H7 (cell line): ENCODE measurements around the gene SPON2. TPM values are rescaled to one million over a fixed set of nuclear protein-coding genes. Genes with fewer than 3 reads are reported as not detected.
"Not testable (repeated sequence)": the region's sequence is repeated elsewhere in the genome, so short reads cannot be mapped to it uniquely, and the experiment has no call there.

ENCODE experiments used
- DNase-seq: peaks from one replicate; pipeline ENCODE4 v3.0.0; 2012
- H3K27me3 ChIP-seq: 2 replicates; pipeline ENCODE4 v1.6.0; 2011; ENCODE audit warnings: mild to moderate bottlenecking, low read length; ENCODE audit not compliant: control insufficient read depth, insufficient read depth
- H3K36me3 ChIP-seq: replicated peaks from 2 replicates; pipeline ENCODE4 v1.5.1; 2011; ENCODE audit warnings: low read length; ENCODE audit not compliant: control insufficient read depth, insufficient read depth
- H3K4me3 ChIP-seq: 2 replicates; pipeline ENCODE4 v1.5.1; 2011; ENCODE audit warnings: low read depth, mild to moderate bottlenecking, control low read depth, low read length, moderate library complexity; ENCODE audit not compliant: insufficient read depth
- total RNA-seq: library from RNA; depleted of rRNA; stranded (reverse); fragments of >200 nt; shearing (Covaris generic); gene quantifications from 2 replicates; pipeline ENCODE4 v1.2.3, GENCODE V29; 2014; rRNA removed

SPON2 gene
- total RNA-seq, 1 experiment from 2014 or later = 0.62 TPM

GRCh38 chr4:1136048-1136447, 36.3 kb downstream of the SPON2 start:
- no peak for DNase-seq
- Histone ChIP-seq H3K4me3 (no peak overlapping the region), H3K27me3 (no peaks in the 10 kb centered on the region), H3K36me3 (no peaks in the 10 kb centered on the region)

GRCh38 chr4:1133033-1133432, 39.4 kb downstream of the SPON2 start:
- H3K27me3 ChIP-seq = no peaks in the 10 kb centered on the region
- H3K4me3 ChIP-seq = no peak overlapping the region
- DNase-seq = no peak
- no peaks in the 10 kb centered on the region for H3K36me3 ChIP-seq

- no peaks in the 10 kb centered on the region for H3K27me3 ChIP-seq
- peak; percentile 75 for DNase-seq
- no peak overlapping the region for H3K4me3 ChIP-seq
- no peaks in the 10 kb centered on the region for H3K36me3 ChIP-seq
These were observed 41.8 kb downstream of the SPON2 start for GRCh38 chr4:1130316-1131186.

- H3K27me3 ChIP-seq = no peaks in the 10 kb centered on the region
- DNase-seq = no peak
- H3K4me3 ChIP-seq = no peak overlapping the region
- no peaks in the 10 kb centered on the region for H3K36me3 ChIP-seq
These were observed 45.9 kb downstream of the SPON2 start for GRCh38 chr4:1126506-1126905.

- not testable (repeated sequence) for H3K4me3 ChIP-seq, H3K36me3 ChIP-seq, H3K27me3 ChIP-seq, DNase-seq
These were observed 46.9 kb downstream of the SPON2 start for GRCh38 chr4:1125466-1125865.

- H3K27me3 ChIP-seq = no peaks in the 10 kb centered on the region
- no peaks in the 10 kb centered on the region for H3K36me3 ChIP-seq
- DNase-seq = no peak
These were observed 47.6 kb downstream of the SPON2 start for GRCh38 chr4:1124818-1125217.

GRCh38 chr4:1122505-1122904, 49.9 kb downstream of the SPON2 start:
- no peaks in the 10 kb centered on the region for H3K27me3 ChIP-seq
- H3K36me3 ChIP-seq = no peaks in the 10 kb centered on the region
- H3K4me3 ChIP-seq = no peak overlapping the region

More at GRCh38 chr4:1124818-1125217, 47.6 kb downstream of the SPON2 start:
- no peak overlapping the region for H3K4me3 ChIP-seq

More at GRCh38 chr4:1122505-1122904, 49.9 kb downstream of the SPON2 start:
- DNase-seq = no peak

Other genes with a start within 250 kb of the SPON2 start
- 77.4 and 85.1 TPM in 2 replicates for gene GAK, start 240.3 kb downstream of the SPON2 start, total RNA-seq
- 6.5 and 8.4 TPM in 2 replicates for gene TMEM175, start 240.1 kb downstream of the SPON2 start, total RNA-seq
- 19.4 and 26.7 TPM in 2 replicates for gene DGKQ, start 199.0 kb downstream of the SPON2 start, total RNA-seq
- gene IDUA, start 185.5 kb downstream of the SPON2 start, total RNA-seq = 4.6 TPM in 2 replicates
- 0.03 and 0.30 TPM in 2 replicates for gene SLC26A1, start 179.2 kb downstream of the SPON2 start, total RNA-seq
- 23.3 and 39.1 TPM in 2 replicates for gene FGFRL1, start 161.0 kb downstream of the SPON2 start, total RNA-seq
- 28.0 and 59.8 TPM in 2 replicates for gene RNF212, start 59.0 kb downstream of the SPON2 start, total RNA-seq
- 267 and 360 TPM in 2 replicates for gene CTBP1, start 76.5 kb upstream of the SPON2 start, total RNA-seq
- gene MAEA, start 117.3 kb upstream of the SPON2 start, total RNA-seq = 65.4 and 80.6 TPM in 2 replicates
- gene UVSSA, start 174.6 kb upstream of the SPON2 start, total RNA-seq = 12.6 and 16.1 TPM in 2 replicates
- gene NKX1-1, start 233.9 kb upstream of the SPON2 start, total RNA-seq = not detected in 2 replicates